ENCODE data around the gene CHCHD4. TPM values are rescaled to one million over a fixed set of nuclear protein-coding genes. Genes with fewer than 3 reads are reported as not detected.
A peak's percentile ranks its signal among the peaks of the same experiment; 100 is the strongest.

The CHCHD4 gene
- total and polyA plus RNA-seq, 2 donors (not counting 1 experiment from before 2014, with no cell fraction given) = 12.7 to 16.3 TPM

DNA sequence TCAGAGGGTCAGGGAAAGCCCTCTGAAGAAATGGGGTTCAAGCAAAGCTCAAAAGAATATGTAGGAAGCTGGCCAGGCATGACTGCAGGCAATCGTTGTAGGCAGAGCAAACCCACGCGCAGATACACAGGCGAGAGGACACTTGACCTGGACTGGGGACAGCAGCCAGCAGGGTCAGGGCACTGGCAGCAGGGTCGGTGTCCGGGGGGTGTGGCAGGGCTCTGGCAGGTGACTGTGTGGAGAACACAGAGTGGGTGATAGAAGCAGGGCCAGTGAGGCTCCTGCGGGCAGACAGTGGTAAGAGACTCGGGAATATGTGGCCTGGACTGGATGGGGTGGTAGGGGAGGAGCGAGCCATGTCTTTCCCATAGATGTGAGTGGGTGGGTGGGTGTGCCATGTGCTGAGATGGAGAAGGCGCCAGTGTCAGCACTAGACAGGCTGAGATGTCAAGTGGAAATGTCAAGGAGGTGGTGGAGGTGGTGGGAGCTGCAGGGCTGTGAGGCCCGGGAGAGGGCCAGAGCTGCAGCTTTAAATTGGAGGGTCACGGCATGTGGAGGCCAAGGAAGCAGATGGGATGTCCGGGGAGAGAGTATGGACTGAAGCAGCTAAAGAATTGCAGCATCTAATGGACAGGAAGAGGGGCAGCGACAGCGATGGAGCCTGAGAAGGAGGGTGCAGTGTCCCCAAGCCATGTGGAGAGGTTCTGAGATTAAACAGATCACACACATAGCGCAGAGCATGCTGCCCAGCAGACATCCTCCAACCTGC lies 13.6 kb upstream of the CHCHD4 start:
- Histone ChIP-seq H3K36me3 (ENCODE audit: control insufficient read depth, insufficient read depth, low read length) (peaks cover 59% of the 10 kb centered on the region), H3K27me3 (ENCODE audit: control insufficient read depth, insufficient read depth, low read length) (no peaks in the 10 kb centered on the region), H3K9me3 (ENCODE audit: control insufficient read depth, insufficient read depth, low read depth, low read length) (no peaks in the 10 kb centered on the region), H3K4me2 (ENCODE audit: extremely low read depth, insufficient read depth, low read length) (no peak overlapping the region), H3K4me3 (replicated peaks in 1 of 4; ENCODE audit: control extremely low read depth in 1 of 4, insufficient read depth in 1 of 4, low read depth in 3 of 4, low read length in 4 of 4) (no peak overlapping the region), H3K9ac (ENCODE audit: insufficient read depth, low read length) (no peak overlapping the region), H4K20me1 (ENCODE audit: control insufficient read depth, extremely low read depth, insufficient read depth, low read length) (no peaks in the 10 kb centered on the region), H3K4me1 (ENCODE audit: control insufficient read depth, extremely low read depth, insufficient read depth, low read length) (peaks cover 15% of the 10 kb centered on the region), H3K27ac (ENCODE audit: insufficient read depth, low read length) (no peak overlapping the region), H3K79me2 (ENCODE audit: control insufficient read depth, insufficient read depth, low read length) (no peaks in the 10 kb centered on the region), H2AFZ (ENCODE audit: low read length) (no peak overlapping the region)
- TF ChIP-seq, protein P1, sequence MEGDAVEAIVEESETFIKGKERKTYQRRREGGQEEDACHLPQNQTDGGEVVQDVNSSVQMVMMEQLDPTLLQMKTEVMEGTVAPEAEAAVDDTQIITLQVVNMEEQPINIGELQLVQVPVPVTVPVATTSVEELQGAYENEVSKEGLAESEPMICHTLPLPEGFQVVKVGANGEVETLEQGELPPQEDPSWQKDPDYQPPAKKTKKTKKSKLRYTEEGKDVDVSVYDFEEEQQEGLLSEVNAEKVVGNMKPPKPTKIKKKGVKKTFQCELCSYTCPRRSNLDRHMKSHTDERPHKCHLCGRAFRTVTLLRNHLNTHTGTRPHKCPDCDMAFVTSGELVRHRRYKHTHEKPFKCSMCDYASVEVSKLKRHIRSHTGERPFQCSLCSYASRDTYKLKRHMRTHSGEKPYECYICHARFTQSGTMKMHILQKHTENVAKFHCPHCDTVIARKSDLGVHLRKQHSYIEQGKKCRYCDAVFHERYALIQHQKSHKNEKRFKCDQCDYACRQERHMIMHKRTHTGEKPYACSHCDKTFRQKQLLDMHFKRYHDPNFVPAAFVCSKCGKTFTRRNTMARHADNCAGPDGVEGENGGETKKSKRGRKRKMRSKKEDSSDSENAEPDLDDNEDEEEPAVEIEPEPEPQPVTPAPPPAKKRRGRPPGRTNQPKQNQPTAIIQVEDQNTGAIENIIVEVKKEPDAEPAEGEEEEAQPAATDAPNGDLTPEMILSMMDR (conservative IDR thresholded peaks at IDR 0.05 in 1 of 2, IDR thresholded peaks at IDR 0.05 in 1 of 2; ENCODE audit: low read depth in 1 of 2, low read length in 2 of 2) = no peak
- TF ChIP-seq EZH2 (IDR thresholded peaks at IDR 0.05; ENCODE audit: low read length, missing control alignments) = no peak
- no peak for DNase-seq (ENCODE audit: low read depth in 2 of 2)

DNA sequence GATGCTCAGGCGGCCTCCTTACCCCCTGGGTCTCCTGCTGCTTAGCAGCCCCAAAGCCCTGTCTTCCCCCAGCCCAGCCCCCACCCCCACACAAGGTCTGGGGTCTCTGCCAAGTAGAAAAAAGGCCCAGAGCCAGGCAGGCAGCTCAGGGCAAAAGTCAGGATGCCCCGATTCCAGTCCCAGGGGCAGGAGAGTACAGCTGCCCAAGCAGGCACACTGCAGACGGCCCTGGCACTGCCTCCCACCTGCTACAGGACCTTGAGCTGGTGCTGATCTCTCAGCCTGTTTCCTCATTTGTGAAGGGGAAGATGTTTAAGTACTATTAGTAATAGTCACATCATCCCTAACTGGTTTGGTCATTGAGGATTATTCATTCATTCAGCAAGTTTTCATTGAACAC lies 12.8 kb upstream of the CHCHD4 start:
- no peaks in the 10 kb centered on the region for H3K79me2 ChIP-seq (ENCODE audit: control insufficient read depth, insufficient read depth, low read length)
- no peak overlapping the region for H3K4me3 ChIP-seq (replicated peaks in 1 of 4; ENCODE audit: control extremely low read depth in 1 of 4, insufficient read depth in 1 of 4, low read depth in 3 of 4, low read length in 4 of 4)
- no peak overlapping the region for H2AFZ ChIP-seq (ENCODE audit: low read length)
- no peak for DNase-seq (ENCODE audit: low read depth in 2 of 2)
- no peak overlapping the region for H3K4me2 ChIP-seq (ENCODE audit: extremely low read depth, insufficient read depth, low read length)
- H3K27ac ChIP-seq (ENCODE audit: insufficient read depth, low read length) = no peak overlapping the region
- TF ChIP-seq, protein P1 (conservative IDR thresholded peaks at IDR 0.05 in 1 of 2, IDR thresholded peaks at IDR 0.05 in 1 of 2; ENCODE audit: low read depth in 1 of 2, low read length in 2 of 2) = no peak
- TF ChIP-seq EZH2 (IDR thresholded peaks at IDR 0.05; ENCODE audit: low read length, missing control alignments) = no peak
- H3K9ac ChIP-seq (ENCODE audit: insufficient read depth, low read length) = no peak overlapping the region
- H4K20me1 ChIP-seq (ENCODE audit: control insufficient read depth, extremely low read depth, insufficient read depth, low read length) = no peaks in the 10 kb centered on the region
- H3K4me1 ChIP-seq (ENCODE audit: control insufficient read depth, extremely low read depth, insufficient read depth, low read length) = peaks cover 8% of the 10 kb centered on the region
- peaks cover 66% of the 10 kb centered on the region for H3K36me3 ChIP-seq (ENCODE audit: control insufficient read depth, insufficient read depth, low read length)
- H3K9me3 ChIP-seq (ENCODE audit: control insufficient read depth, insufficient read depth, low read depth, low read length) = no peaks in the 10 kb centered on the region
- H3K27me3 ChIP-seq (ENCODE audit: control insufficient read depth, insufficient read depth, low read length) = no peaks in the 10 kb centered on the region

DNA sequence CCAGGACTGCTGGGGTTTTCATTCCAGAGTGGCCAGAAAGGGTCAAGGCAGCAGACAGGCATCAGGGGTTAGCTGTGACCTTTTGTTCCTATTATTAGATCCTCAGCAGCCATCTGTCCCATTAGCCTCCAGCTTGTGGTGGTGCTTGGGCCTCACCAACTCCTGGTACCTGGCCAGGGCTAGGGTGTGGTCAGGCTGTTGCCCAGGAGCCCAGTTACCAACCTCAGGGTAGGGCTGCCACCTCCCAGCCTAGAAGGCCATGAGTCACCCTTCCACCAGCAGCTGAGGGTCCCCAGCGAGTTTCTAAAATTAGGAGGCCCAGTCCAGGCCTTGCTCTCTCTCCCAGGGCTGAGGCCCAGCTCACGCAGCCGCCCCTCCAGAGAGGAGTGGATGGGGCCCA lies 12.3 kb upstream of the CHCHD4 start:
- Histone ChIP-seq H3K36me3 (ENCODE audit: control insufficient read depth, insufficient read depth, low read length) (peaks cover 69% of the 10 kb centered on the region), H3K79me2 (ENCODE audit: control insufficient read depth, insufficient read depth, low read length) (no peaks in the 10 kb centered on the region), H3K27ac (ENCODE audit: insufficient read depth, low read length) (no peak overlapping the region), H3K9ac (ENCODE audit: insufficient read depth, low read length) (no peak overlapping the region), H3K4me3 (replicated peaks in 1 of 4; ENCODE audit: control extremely low read depth in 1 of 4, insufficient read depth in 1 of 4, low read depth in 3 of 4, low read length in 4 of 4) (no peak overlapping the region), H3K4me1 (ENCODE audit: control insufficient read depth, extremely low read depth, insufficient read depth, low read length) (peaks cover 3% of the 10 kb centered on the region), H2AFZ (ENCODE audit: low read length) (no peak overlapping the region), H3K9me3 (ENCODE audit: control insufficient read depth, insufficient read depth, low read depth, low read length) (no peaks in the 10 kb centered on the region), H4K20me1 (ENCODE audit: control insufficient read depth, extremely low read depth, insufficient read depth, low read length) (no peaks in the 10 kb centered on the region), H3K27me3 (ENCODE audit: control insufficient read depth, insufficient read depth, low read length) (no peaks in the 10 kb centered on the region), H3K4me2 (ENCODE audit: extremely low read depth, insufficient read depth, low read length) (no peak overlapping the region)
- no peak for TF ChIP-seq EZH2 (IDR thresholded peaks at IDR 0.05; ENCODE audit: low read length, missing control alignments)
- TF ChIP-seq, protein P1 (conservative IDR thresholded peaks at IDR 0.05 in 1 of 2, IDR thresholded peaks at IDR 0.05 in 1 of 2; ENCODE audit: low read depth in 1 of 2, low read length in 2 of 2) = no peak
- peak in 1 of 2 donors; percentile 28 for DNase-seq (ENCODE audit: low read depth in 2 of 2)

Measured in fibroblast of lung (primary cell).